GM19239 (cell line): ENCODE results near the gene SLC12A7.
"Not testable (repeated sequence)": the region's sequence is repeated elsewhere in the genome, so short reads cannot be mapped to it uniquely, and the experiment has no call there.

Experiments used
- DNase-seq: peaks from one replicate; pipeline ENCODE4 v3.0.0; 2011; ENCODE audit warnings: low spot score; ENCODE audit not compliant: insufficient read length
- FAIRE-seq: peaks from 2 replicates; lab custom pipeline; 2011; peaks lifted over from hg19 to GRCh38; lab: Jason Lieb, UNC

SLC12A7 gene

GRCh38 chr5:1111727-1112289 is at the start of gene SLC12A7:
TSS of gene SLC12A7 (minus strand) at chr5:1112063. CDS start at chr5:1111991, 72 bp downstream.
- DNase-seq (peak; percentile 88), FAIRE-seq (peak; percentile 14)

DNA sequence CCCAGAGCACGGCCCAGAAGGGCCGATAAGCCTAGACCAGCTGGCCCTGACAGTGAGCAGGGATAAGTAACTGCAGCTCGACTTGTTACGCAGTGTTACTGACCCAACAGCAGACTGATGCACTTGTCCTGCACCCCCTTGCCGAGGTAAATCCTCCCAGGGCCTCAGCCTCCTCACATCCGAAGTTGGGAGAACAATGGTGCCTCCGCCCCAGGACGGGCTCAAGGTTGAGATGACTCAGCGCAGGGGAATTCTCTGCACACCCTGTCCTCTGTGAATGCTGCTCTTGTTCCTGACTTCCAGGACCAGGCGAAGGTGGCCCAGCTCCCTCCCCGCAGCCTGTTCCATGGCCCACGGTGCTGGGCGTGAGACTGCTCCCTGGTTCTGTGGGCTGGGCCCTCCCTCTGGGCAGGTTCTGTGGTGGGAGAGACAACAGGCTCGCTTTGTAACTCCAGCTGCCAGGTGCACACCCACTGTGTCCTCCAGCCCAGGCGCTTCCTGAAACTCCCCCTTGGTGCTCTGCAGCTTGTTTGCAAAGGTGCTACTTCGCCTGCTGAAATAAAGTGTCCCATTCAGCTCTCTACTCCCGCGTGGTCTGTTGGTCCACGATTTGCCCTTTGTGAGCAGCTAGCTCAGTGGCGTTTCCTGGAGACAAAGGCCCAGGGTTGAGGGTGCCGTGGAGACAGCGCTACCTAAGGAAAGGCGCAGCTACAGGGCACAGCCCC is 49.4 kb upstream of the SLC12A7 start:
- no peak for FAIRE-seq
- DNase-seq: no peak

- no peak for DNase-seq
- FAIRE-seq: no peak
Measured at GRCh38 chr5:1159774-1160406, 48.0 kb upstream of the SLC12A7 start.

- FAIRE-seq: no peak
Measured at GRCh38 chr5:1159341-1159675, 47.4 kb upstream of the SLC12A7 start.

GRCh38 chr5:1158647-1159340 is 46.9 kb upstream of the SLC12A7 start:
- no peak for FAIRE-seq
- no peak for DNase-seq

More at GRCh38 chr5:1159341-1159675, 47.4 kb upstream of the SLC12A7 start:
- DNase-seq: no peak

- DNase-seq, FAIRE-seq: not testable (repeated sequence)
Measured at GRCh38 chr5:1157461-1157986, 45.7 kb upstream of the SLC12A7 start.

DNA sequence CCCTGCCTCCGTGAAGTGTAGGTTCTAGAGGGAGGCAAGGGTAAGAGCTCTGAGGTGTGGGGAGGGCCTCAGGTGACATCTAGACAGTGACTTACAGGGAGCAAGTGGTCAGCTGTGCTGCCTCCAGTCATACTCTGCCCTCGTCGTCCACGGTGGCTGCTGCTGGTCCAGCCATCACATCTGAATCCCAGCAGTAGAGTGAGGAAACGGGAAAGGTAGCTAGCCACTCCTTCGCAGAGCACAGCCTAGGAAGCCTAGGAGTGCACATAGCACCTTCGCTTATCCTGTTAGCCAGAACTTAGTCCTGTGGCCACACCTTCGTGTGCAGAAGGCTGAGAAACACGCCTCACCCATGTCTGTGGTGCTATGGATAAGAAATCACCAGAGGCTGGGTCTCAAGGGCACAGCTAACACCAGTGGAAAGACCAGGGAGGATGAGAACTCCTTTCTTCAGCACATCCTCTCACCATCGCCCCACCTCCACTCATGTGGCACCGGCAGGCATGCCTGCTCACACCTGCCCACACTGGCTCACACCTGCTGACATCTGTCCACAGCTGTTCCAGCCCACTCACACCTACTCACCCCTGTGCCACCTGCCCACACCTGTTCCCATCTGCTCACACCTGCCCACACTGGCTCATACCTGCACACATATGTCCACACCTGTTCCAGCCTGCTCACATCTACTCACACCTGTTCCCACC is 45.0 kb upstream of the SLC12A7 start:
- no peak for DNase-seq
- no peak for FAIRE-seq

- FAIRE-seq (no peak), DNase-seq (no peak)
Measured at GRCh38 chr5:1156033-1156753, 44.3 kb upstream of the SLC12A7 start.

GRCh38 chr5:1155191-1156032 is 43.5 kb upstream of the SLC12A7 start:
- DNase-seq (no peak), FAIRE-seq (no peak)

- no peak for FAIRE-seq
- no peak for DNase-seq
Measured at GRCh38 chr5:1153428-1153827, 41.6 kb upstream of the SLC12A7 start.

GRCh38 chr5:1152771-1153282 is 41.0 kb upstream of the SLC12A7 start:
- DNase-seq (no peak), FAIRE-seq (no peak)

- no peak for FAIRE-seq
- DNase-seq: no peak
Measured at GRCh38 chr5:1152156-1152555, 40.3 kb upstream of the SLC12A7 start.

DNA sequence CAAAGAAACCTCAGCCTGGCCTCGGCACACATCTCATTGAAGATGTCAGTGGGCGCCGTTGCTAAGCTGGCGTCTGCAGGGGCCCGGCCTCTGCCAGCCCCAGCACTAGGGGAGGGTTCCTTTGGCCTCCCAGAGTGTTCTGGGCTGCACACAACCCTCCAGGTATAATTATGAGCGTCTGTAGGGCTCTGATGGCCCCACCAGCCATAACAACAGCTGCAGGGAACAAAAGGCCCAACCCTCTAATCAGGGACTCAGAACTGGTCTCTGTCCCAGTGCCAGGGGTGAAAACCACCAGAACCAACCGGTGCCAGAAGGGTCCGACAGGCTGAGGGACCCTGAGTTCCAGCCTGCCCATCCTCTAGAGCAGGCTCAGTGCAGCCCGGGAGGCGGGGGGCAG is 39.5 kb upstream of the SLC12A7 start:
- DNase-seq: no peak

DNA sequence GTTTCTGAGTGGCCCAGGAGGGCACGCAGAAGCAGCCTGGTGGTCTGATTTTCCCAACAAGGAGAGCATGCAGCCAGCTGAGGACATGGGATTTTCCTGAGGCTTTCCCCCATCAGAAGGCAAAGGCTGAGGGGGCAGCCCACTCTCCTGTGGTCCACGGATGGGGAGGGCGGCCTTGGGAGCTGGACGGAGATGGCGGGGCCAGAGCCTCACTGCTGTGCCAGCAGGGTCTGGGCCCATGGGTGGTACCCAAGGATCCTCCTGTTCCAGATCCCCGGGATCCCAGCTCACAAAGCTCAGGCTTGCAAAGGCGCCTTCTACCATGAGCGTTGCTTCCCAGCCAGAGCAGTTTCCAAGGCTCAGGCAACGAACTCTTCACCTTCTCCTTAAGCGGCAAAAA is 39.0 kb upstream of the SLC12A7 start:
- FAIRE-seq: no peak
- no peak for DNase-seq

More for the DNA sequence above, 39.5 kb upstream of the SLC12A7 start:
- FAIRE-seq: no peak

DNA sequence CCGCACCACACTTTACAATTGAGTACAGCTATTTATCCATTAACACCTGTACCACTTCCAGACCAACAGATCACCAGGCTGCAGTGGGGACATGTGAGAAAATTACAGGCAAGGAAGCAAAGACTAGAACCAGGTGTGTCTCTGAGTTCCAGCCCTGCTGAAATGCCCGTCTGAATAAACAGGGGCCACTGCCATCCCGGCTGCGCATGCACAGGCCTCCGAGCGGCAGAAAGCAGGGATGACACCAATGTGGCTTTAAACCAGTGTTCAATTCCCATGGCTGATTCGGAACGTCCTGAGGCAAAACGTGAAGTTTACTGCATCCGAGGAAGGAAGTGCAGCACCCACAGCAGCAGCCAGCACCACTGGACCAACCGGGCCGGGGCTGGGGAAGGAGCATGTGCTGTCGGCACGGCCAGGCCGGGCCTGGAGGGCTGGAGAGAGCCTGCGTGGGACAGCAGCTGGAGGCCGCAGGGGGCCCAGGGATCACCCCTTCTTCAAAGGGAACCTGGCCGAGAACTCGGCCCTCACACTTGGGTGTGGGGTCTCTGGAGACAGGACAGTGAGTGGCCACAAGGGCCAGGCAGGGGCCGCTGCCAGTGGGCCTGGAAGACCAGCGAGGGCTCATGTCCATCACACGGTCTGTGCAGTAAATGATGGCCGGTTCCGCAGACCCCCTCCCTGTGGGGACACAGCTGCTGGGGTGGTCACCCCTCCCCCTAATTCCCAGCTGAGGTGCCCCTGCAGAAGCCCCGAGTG is 33.0 kb upstream of the SLC12A7 start:
- no peak for DNase-seq
- FAIRE-seq: no peak

DNA sequence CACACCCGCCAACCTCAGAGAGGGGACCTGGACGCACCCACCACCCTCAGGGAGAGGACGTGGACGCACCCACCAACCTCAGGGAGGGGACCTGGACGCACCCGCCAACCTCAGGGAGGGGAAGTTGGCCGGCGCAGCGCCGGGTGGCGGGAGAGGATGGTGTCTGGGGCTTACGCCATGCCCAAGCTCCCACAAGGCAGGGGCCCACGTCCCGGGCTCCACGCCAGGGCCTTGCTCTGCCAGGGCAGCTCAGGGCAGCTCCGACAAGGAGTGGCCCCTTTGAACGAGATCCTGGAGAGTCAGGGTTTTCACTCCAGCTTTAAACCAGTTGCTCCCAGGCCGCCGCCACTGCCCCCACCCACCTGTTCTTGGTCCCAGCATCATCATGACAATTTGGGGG is 32.2 kb upstream of the SLC12A7 start:
- no peak for FAIRE-seq
- no peak for DNase-seq

- DNase-seq (no peak), FAIRE-seq (no peak)
Measured at GRCh38 chr5:1143670-1143951, 31.7 kb upstream of the SLC12A7 start.
